Liver (tissue), 9 donors: ENCODE results near the gene CAPN10. TPM values are rescaled to one million over a fixed set of nuclear protein-coding genes. Genes with fewer than 3 reads are reported as not detected.

ENCODE experiments used
- DNase-seq: peaks from one replicate; pipeline ENCODE4 v3.0.0-alpha.2; 2017; ENCODE audit warnings: low spot score
- H3K27ac ChIP-seq, 2 donors: one replicate each; pipeline ENCODE4 v1.7.0; 2013; ENCODE audit warnings: inconsistent platforms in 2 of 2, low read length in 2 of 2, control low read depth in 1 of 2, low read depth in 1 of 2, mild to moderate bottlenecking in 1 of 2
- H3K27me3 ChIP-seq, 4 donors: one replicate each; pipeline versions ENCODE4 v1.6.1 to v1.7.0; 2013; ENCODE audit warnings: low read length in 3 of 4, inconsistent platforms in 1 of 4, mild to moderate bottlenecking in 1 of 4, moderate library complexity in 1 of 4; ENCODE audit not compliant: control insufficient read depth in 4 of 4, insufficient read depth in 4 of 4
- H3K36me3 ChIP-seq, 4 donors: one replicate each; pipeline versions ENCODE4 v1.6.1 to v1.7.0; 2013; ENCODE audit warnings: low read length in 3 of 4, mild to moderate bottlenecking in 3 of 4, low read depth in 1 of 4, moderate library complexity in 1 of 4; ENCODE audit not compliant: control insufficient read depth in 4 of 4, insufficient read depth in 3 of 4
- H3K4me1 ChIP-seq, 4 donors: one replicate each; pipeline versions ENCODE4 v1.6.1 to v1.7.0; 2013; ENCODE audit warnings: low read length in 3 of 4, mild to moderate bottlenecking in 3 of 4, moderate library complexity in 1 of 4; ENCODE audit not compliant: control insufficient read depth in 4 of 4, insufficient read depth in 4 of 4
- H3K4me3 ChIP-seq, 3 donors: one replicate each; pipeline versions ENCODE4 v1.6.1 to v1.7.0; 2013; ENCODE audit warnings: low read length in 3 of 3, control low read depth in 1 of 3, low read depth in 1 of 3, mild to moderate bottlenecking in 1 of 3
- H3K9ac ChIP-seq, 2 donors: one replicate each; pipeline ENCODE4 v1.7.0; 2013; ENCODE audit warnings: low read length in 2 of 2, mild to moderate bottlenecking in 2 of 2, moderate library complexity in 2 of 2, control low read depth in 1 of 2, low read depth in 1 of 2
- H3K9me3 ChIP-seq, 4 donors: one replicate each; pipeline versions ENCODE4 v1.6.1 to v1.7.0; 2013; ENCODE audit warnings: low read length in 3 of 4; ENCODE audit not compliant: control insufficient read depth in 4 of 4
- CTCF ChIP-seq: fragments of 150-350 bp; IDR thresholded peaks from 2 replicates; pipeline ENCODE4 v1.5.1; 2017; ENCODE audit warnings: improper control_type of control experiment, low read depth, low read length; ENCODE audit not compliant: missing input control
- EGR1 ChIP-seq, 2 donors: IDR thresholded peaks; 2 replicates each; pipeline ENCODE4 v1.6.1; 2016 to 2018; ENCODE audit warnings: antibody characterized with exemption in 2 of 2, low read depth in 2 of 2
- FOXA1 ChIP-seq: IDR thresholded peaks from 2 replicates; pipeline ENCODE4 v1.6.1; 2016; ENCODE audit warnings: antibody characterized with exemption
- GABPA ChIP-seq, 2 donors: IDR thresholded peaks in 1 of 2; conservative IDR thresholded peaks in 1 of 2; 2 replicates each; pipeline ENCODE4 v1.6.1; 2016; ENCODE audit warnings: antibody characterized with exemption in 2 of 2, mild to moderate bottlenecking in 1 of 2, moderate library complexity in 1 of 2
- HNF4A ChIP-seq, 2 donors: conservative IDR thresholded peaks; 2 replicates each; pipeline ENCODE4 v1.6.1; 2016; ENCODE audit warnings: antibody characterized with exemption in 2 of 2, mild to moderate bottlenecking in 2 of 2
- HNF4G ChIP-seq: IDR thresholded peaks from 2 replicates; pipeline ENCODE4 v1.6.1; 2016; ENCODE audit warnings: antibody characterized with exemption
- JUND ChIP-seq, 2 donors: IDR thresholded peaks; 2 replicates each; pipeline ENCODE4 v1.6.1; 2016; ENCODE audit warnings: antibody characterized with exemption in 2 of 2
- MAX ChIP-seq: IDR thresholded peaks from 2 replicates; pipeline ENCODE4 v1.6.1; 2016; ENCODE audit warnings: antibody characterized with exemption
- NR2F2 ChIP-seq: IDR thresholded peaks from 2 replicates; pipeline ENCODE4 v1.6.1; 2016; ENCODE audit warnings: antibody characterized with exemption
- RAD21 ChIP-seq, 2 donors: IDR thresholded peaks; 2 replicates each; pipeline ENCODE4 v1.6.1; 2016; ENCODE audit warnings: antibody characterized with exemption in 2 of 2, mild to moderate bottlenecking in 2 of 2
- REST ChIP-seq: IDR thresholded peaks from 2 replicates; pipeline ENCODE4 v1.6.1; 2016; ENCODE audit warnings: antibody characterized with exemption, mild to moderate bottlenecking
- RXRA ChIP-seq, 2 donors: IDR thresholded peaks; 2 replicates each; pipeline ENCODE4 v1.6.1; 2017 to 2018; ENCODE audit warnings: antibody characterized with exemption in 2 of 2, mild to moderate bottlenecking in 1 of 2
- SP1 ChIP-seq: IDR thresholded peaks from 2 replicates; pipeline ENCODE4 v1.6.1; 2018; ENCODE audit warnings: antibody characterized with exemption, mild to moderate bottlenecking
- TAF1 ChIP-seq: conservative IDR thresholded peaks from 2 replicates; pipeline ENCODE4 v1.6.1; 2016; ENCODE audit warnings: antibody characterized with exemption, mild to moderate bottlenecking
- YY1 ChIP-seq: IDR thresholded peaks from 2 replicates; pipeline ENCODE4 v1.6.1; 2016; ENCODE audit warnings: antibody characterized with exemption, mild to moderate bottlenecking
- ZBTB33 ChIP-seq: IDR thresholded peaks from 2 replicates; pipeline ENCODE4 v1.6.1; 2016; ENCODE audit warnings: antibody characterized with exemption
- WGBS: extraction: QIAGEN DNeasy Blood & Tissue Kit; methylation state at CpG from one replicate; pipeline ENCODE4 v1.1.7; 2013; 5-methylcytosine and 5-hydroxymethylcytosine counted together
- polyA plus RNA-seq, 2 donors: library from polyadenylated mRNA; stranded (reverse) in 1 of 2; unstranded in 1 of 2; fragments of 200-250 nt in 1 of 2; fragments of >200 nt in 1 of 2; fragmentation: Nextera tagmentation in 1 of 2; extraction: Ambion mirVana in 1 of 2; gene quantifications; one replicate each; pipeline versions ENCODE4 v1.2.1 to v1.2.3, GENCODE V29; 2013 to 2015
- total RNA-seq, 2 donors: library from RNA; depleted of rRNA; stranded (reverse); fragments of >200 nt; gene quantifications; one replicate each; pipeline ENCODE4 v1.2.3, GENCODE V29; 2014
- donor health status: healthy.
- donor health status: healthy.
- donor health status: healthy.
- donor health status: healthy.
- donor health status: healthy.

The CAPN10 gene
- total and polyA plus RNA-seq, 4 donors, result 4.8 to 11.3 (median 6.5) TPM

- WGBS, result 94% methylated on average over 50 of the region's 50 CpGs
- Histone ChIP-seq H3K27me3 (no peaks in the 10 kb centered on the region), H3K27ac (no peak overlapping the region), H3K9me3 (peaks cover 0 to 4% (median 1%) of the 10 kb centered on the region in 4 donors), H3K4me1 (no peaks in the 10 kb centered on the region), H3K4me3 (no peak overlapping the region), H3K36me3 (no peaks in the 10 kb centered on the region), H3K9ac (no peak overlapping the region)
- no peak for TF ChIP-seq RXRA (IDR thresholded peaks at IDR 0.05)
- no peak for TF ChIP-seq YY1
- TF ChIP-seq TAF1, result no peak
- no peak for TF ChIP-seq MAX
- no peak for TF ChIP-seq ZBTB33
- DNase-seq, result no peak
Observed at GRCh38 chr2:240629968-240630770, 43.6 kb downstream of the CAPN10 start.

- no peak overlapping the region for H3K9ac ChIP-seq
- no peak overlapping the region for H3K27ac ChIP-seq
- H3K4me1 ChIP-seq, result no peaks in the 10 kb centered on the region
- no peak for DNase-seq
- TF ChIP-seq SP1 (no peak), FOXA1 (no peak), GABPA (IDR thresholded peaks at IDR 0.05 in 1 of 2, conservative IDR thresholded peaks at IDR 0.05 in 1 of 2) (no peak), RXRA (IDR thresholded peaks at IDR 0.05) (no peak), HNF4A (conservative IDR thresholded peaks at IDR 0.05) (no peak), REST (no peak), CTCF (no peak), ZBTB33 (no peak), RAD21 (IDR thresholded peaks at IDR 0.05) (no peak), HNF4G (no peak), MAX (no peak), NR2F2 (no peak), JUND (IDR thresholded peaks at IDR 0.05) (no peak), EGR1 (IDR thresholded peaks at IDR 0.05; ENCODE audit: low read depth in 2 of 2) (no peak), TAF1 (no peak)
- no peak overlapping the region for H3K4me3 ChIP-seq
- WGBS, result 95% methylated on average over 21 of the region's 21 CpGs
- H3K9me3 ChIP-seq, result peaks cover 0 to 4% (median 1%) of the 10 kb centered on the region in 4 donors
- H3K27me3 ChIP-seq, result no peaks in the 10 kb centered on the region
- H3K36me3 ChIP-seq, result no peaks in the 10 kb centered on the region
Observed at GRCh38 chr2:240630771-240631547, 44.4 kb downstream of the CAPN10 start.
